GM23338 (cell line): Measurements from ENCODE around the gene ZNF865.

Experiments used
- CREB1 ChIP-seq: fragments of 250-450 bp; sonication (Bioruptor Pico); IDR thresholded peaks from 2 replicates; pipeline ENCODE4 v1.5.0; 2020; ENCODE audit warnings: low read depth, mild to moderate bottlenecking, moderate library complexity
- EZH2 ChIP-seq: fragments of 200-600 bp; sonication (generic); IDR thresholded peaks from one replicate; pipeline ENCODE4 v1.8.0; 2017; ENCODE audit warnings: antibody characterized with exemption, mild to moderate bottlenecking, low read depth; ENCODE audit not compliant: unreplicated experiment
- EZH2phosphoT487 ChIP-seq: fragments of 200-600 bp; sonication (generic); IDR thresholded peaks from one replicate; pipeline ENCODE4 v1.8.1; 2018; ENCODE audit warnings: antibody characterized with exemption; ENCODE audit not compliant: unreplicated experiment
- JUNB ChIP-seq: IDR thresholded peaks from one replicate; pipeline ENCODE4 v1.6.1; 2016; ENCODE audit warnings: antibody characterized with exemption; ENCODE audit not compliant: unreplicated experiment
- POLR2AphosphoS5 ChIP-seq: IDR thresholded peaks from 2 replicates; pipeline ENCODE4 v1.6.1; 2016; ENCODE audit warnings: antibody characterized with exemption, low read depth
- ZNF114 ChIP-seq: fragments of 250-450 bp; sonication (Bioruptor Pico); IDR thresholded peaks from 2 replicates; pipeline ENCODE4 v1.5.0; 2020; ENCODE audit warnings: mild to moderate bottlenecking, moderate library complexity
- TF ChIP-seq, protein P1 (sequence below), 2 experiments: fragments of 200-600 bp in 1 of 2; sonication (generic) in 1 of 2; conservative IDR thresholded peaks; 2 replicates each; pipeline versions ENCODE4 v1.5.1 to v1.6.1; 2016 to 2017; ENCODE audit warnings: antibody characterized with exemption in 2 of 2, low read depth in 2 of 2, mild to moderate bottlenecking in 2 of 2, moderate library complexity in 1 of 2
- TF ChIP-seq, protein P2 (sequence below): IDR thresholded peaks from one replicate; pipeline ENCODE4 v1.6.1; 2018; ENCODE audit warnings: antibody characterized with exemption; ENCODE audit not compliant: unreplicated experiment
- TF ChIP-seq, protein P3 (sequence below): fragments of 250-450 bp; sonication (Bioruptor Pico); IDR thresholded peaks from 2 replicates; pipeline ENCODE4 v1.5.0; 2020; ENCODE audit warnings: mild to moderate bottlenecking, moderate library complexity

DNA sequence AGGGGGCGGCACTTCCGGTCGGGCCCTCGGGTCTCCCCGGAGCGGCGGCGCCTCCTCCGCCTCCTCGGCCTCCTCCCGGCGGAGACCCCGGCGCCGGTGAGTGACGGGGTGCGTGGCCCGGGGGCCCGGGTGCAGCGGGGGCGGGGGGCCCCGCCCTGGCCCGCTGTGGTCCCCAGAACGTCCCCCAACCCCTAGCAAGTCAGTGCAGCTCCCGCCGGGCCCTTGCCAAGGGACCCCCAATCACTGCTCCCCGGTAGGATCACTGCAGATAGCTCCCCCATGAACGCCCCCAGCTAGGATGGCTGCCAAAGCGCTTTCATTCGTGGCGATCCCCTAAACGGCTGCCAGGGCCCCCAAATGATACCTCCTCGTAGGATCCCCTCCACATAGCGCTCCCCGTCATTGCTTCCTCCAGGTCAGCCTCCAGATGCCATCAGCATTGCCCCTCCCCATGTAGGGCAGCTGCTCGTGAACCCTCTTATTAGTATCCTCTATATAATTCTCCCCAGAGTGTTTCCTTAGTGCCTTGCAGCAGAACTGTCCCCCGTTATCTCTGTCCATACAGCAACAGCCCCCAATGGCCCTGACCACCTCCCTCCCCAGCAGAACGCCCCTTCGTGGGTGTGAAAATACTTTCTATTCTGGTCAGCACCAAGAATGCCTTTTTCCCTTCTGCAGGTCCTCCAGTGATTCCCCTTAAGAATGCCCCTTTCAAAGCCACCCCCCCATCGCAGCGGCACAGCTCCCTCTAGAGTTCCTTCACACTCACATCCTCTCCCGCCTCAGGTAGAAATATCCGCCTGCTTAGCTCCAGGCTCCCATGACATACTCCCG is at the start of gene ZNF865:
- TF ChIP-seq, protein P1, sequence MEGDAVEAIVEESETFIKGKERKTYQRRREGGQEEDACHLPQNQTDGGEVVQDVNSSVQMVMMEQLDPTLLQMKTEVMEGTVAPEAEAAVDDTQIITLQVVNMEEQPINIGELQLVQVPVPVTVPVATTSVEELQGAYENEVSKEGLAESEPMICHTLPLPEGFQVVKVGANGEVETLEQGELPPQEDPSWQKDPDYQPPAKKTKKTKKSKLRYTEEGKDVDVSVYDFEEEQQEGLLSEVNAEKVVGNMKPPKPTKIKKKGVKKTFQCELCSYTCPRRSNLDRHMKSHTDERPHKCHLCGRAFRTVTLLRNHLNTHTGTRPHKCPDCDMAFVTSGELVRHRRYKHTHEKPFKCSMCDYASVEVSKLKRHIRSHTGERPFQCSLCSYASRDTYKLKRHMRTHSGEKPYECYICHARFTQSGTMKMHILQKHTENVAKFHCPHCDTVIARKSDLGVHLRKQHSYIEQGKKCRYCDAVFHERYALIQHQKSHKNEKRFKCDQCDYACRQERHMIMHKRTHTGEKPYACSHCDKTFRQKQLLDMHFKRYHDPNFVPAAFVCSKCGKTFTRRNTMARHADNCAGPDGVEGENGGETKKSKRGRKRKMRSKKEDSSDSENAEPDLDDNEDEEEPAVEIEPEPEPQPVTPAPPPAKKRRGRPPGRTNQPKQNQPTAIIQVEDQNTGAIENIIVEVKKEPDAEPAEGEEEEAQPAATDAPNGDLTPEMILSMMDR (conservative IDR thresholded peaks at IDR 0.05; ENCODE audit: low read depth in 2 of 2) = peak; percentile 72 to 83
- TF ChIP-seq, protein P2, sequence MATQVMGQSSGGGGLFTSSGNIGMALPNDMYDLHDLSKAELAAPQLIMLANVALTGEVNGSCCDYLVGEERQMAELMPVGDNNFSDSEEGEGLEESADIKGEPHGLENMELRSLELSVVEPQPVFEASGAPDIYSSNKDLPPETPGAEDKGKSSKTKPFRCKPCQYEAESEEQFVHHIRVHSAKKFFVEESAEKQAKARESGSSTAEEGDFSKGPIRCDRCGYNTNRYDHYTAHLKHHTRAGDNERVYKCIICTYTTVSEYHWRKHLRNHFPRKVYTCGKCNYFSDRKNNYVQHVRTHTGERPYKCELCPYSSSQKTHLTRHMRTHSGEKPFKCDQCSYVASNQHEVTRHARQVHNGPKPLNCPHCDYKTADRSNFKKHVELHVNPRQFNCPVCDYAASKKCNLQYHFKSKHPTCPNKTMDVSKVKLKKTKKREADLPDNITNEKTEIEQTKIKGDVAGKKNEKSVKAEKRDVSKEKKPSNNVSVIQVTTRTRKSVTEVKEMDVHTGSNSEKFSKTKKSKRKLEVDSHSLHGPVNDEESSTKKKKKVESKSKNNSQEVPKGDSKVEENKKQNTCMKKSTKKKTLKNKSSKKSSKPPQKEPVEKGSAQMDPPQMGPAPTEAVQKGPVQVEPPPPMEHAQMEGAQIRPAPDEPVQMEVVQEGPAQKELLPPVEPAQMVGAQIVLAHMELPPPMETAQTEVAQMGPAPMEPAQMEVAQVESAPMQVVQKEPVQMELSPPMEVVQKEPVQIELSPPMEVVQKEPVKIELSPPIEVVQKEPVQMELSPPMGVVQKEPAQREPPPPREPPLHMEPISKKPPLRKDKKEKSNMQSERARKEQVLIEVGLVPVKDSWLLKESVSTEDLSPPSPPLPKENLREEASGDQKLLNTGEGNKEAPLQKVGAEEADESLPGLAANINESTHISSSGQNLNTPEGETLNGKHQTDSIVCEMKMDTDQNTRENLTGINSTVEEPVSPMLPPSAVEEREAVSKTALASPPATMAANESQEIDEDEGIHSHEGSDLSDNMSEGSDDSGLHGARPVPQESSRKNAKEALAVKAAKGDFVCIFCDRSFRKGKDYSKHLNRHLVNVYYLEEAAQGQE = no peak
- TF ChIP-seq POLR2AphosphoS5 (peak; percentile 24; the same call in 1 of the 2 replicates), CREB1 (CRISPR knock-in tag) (0 out of 2 replicates have a peak, but pooled peaks have one; percentile 10), EZH2 (no peak), JUNB (no peak), ZNF114 (CRISPR knock-in tag) (no peak), EZH2phosphoT487 (no peak)
- TF ChIP-seq, protein P3, sequence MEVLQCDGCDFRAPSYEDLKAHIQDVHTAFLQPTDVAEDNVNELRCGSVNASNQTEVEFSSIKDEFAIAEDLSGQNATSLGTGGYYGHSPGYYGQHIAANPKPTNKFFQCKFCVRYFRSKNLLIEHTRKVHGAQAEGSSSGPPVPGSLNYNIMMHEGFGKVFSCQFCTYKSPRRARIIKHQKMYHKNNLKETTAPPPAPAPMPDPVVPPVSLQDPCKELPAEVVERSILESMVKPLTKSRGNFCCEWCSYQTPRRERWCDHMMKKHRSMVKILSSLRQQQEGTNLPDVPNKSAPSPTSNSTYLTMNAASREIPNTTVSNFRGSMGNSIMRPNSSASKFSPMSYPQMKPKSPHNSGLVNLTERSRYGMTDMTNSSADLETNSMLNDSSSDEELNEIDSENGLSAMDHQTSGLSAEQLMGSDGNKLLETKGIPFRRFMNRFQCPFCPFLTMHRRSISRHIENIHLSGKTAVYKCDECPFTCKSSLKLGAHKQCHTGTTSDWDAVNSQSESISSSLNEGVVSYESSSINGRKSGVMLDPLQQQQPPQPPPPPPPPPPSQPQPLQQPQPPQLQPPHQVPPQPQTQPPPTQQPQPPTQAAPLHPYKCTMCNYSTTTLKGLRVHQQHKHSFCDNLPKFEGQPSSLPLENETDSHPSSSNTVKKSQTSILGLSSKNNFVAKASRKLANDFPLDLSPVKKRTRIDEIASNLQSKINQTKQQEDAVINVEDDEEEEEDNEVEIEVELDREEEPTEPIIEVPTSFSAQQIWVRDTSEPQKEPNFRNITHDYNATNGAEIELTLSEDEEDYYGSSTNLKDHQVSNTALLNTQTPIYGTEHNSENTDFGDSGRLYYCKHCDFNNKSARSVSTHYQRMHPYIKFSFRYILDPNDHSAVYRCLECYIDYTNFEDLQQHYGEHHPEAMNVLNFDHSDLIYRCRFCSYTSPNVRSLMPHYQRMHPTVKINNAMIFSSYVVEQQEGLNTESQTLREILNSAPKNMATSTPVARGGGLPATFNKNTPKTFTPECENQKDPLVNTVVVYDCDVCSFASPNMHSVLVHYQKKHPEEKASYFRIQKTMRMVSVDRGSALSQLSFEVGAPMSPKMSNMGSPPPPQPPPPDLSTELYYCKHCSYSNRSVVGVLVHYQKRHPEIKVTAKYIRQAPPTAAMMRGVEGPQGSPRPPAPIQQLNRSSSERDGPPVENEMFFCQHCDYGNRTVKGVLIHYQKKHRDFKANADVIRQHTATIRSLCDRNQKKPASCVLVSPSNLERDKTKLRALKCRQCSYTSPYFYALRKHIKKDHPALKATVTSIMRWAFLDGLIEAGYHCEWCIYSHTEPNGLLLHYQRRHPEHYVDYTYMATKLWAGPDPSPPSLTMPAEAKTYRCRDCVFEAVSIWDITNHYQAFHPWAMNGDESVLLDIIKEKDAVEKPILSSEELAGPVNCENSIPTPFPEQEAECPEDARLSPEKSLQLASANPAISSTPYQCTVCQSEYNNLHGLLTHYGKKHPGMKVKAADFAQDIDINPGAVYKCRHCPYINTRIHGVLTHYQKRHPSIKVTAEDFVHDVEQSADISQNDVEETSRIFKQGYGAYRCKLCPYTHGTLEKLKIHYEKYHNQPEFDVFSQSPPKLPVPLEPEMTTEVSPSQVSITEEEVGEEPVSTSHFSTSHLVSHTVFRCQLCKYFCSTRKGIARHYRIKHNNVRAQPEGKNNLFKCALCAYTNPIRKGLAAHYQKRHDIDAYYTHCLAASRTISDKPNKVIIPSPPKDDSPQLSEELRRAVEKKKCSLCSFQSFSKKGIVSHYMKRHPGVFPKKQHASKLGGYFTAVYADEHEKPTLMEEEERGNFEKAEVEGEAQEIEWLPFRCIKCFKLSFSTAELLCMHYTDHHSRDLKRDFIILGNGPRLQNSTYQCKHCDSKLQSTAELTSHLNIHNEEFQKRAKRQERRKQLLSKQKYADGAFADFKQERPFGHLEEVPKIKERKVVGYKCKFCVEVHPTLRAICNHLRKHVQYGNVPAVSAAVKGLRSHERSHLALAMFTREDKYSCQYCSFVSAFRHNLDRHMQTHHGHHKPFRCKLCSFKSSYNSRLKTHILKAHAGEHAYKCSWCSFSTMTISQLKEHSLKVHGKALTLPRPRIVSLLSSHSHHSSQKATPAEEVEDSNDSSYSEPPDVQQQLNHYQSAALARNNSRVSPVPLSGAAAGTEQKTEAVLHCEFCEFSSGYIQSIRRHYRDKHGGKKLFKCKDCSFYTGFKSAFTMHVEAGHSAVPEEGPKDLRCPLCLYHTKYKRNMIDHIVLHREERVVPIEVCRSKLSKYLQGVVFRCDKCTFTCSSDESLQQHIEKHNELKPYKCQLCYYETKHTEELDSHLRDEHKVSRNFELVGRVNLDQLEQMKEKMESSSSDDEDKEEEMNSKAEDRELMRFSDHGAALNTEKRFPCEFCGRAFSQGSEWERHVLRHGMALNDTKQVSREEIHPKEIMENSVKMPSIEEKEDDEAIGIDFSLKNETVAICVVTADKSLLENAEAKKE (CRISPR knock-in tag) = no peak
